Esophagus squamous epithelium (tissue), 5 donors: ENCODE data around the gene WWTR1. TPM values are rescaled to one million over a fixed set of nuclear protein-coding genes. Genes with fewer than 3 reads are reported as not detected.

Experiments used
- DNase-seq: peaks from one replicate; lab custom pipeline; 2025; lab: John Stamatoyannopoulos, UW
- H3K27ac ChIP-seq, 4 donors: fragments of 200-600 bp; sonication (generic); one replicate each; pipeline ENCODE4 v1.5.1; 2016 to 2019; ENCODE audit warnings: mild to moderate bottlenecking in 1 of 4
- H3K27me3 ChIP-seq, 4 donors: fragments of 200-600 bp; sonication (generic); 1 replicate in 3 of 4; 2 replicates in 1 of 4; pipeline versions ENCODE4 v1.5.1 to v1.6.0; 2017 to 2021; ENCODE audit warnings: antibody characterized with exemption in 1 of 4
- H3K36me3 ChIP-seq, 3 donors: fragments of 200-600 bp; sonication (generic); one replicate each; pipeline ENCODE4 v1.5.1; 2016 to 2019
- H3K4me1 ChIP-seq, 3 donors: fragments of 200-600 bp; sonication (generic); one replicate each; pipeline ENCODE4 v1.5.1; 2017 to 2019
- H3K4me3 ChIP-seq, 4 donors: fragments of 200-600 bp; sonication (generic); 1 replicate in 3 of 4; 2 replicates in 1 of 4; pipeline ENCODE4 v1.5.1; 2016 to 2019; ENCODE audit warnings: mild to moderate bottlenecking in 2 of 4, moderate library complexity in 1 of 4
- H3K9me3 ChIP-seq, 3 donors: fragments of 200-600 bp; sonication (generic); one replicate each; pipeline ENCODE4 v1.5.1; 2016 to 2019
- CTCF ChIP-seq, 6 experiments: fragments of 450-650 bp in 4 of 6; fragments of 200-600 bp in 2 of 6; sonication (generic) in 2 of 6; IDR thresholded peaks; one replicate each; pipeline ENCODE4 v1.5.1; 2016 to 2019; ENCODE audit warnings: antibody characterized with exemption in 6 of 6, mild to moderate bottlenecking in 4 of 6, moderate library complexity in 4 of 6
- POLR2A ChIP-seq, 4 donors: fragments of 450-650 bp; IDR thresholded peaks; one replicate each; pipeline ENCODE4 v1.6.1; 2017; ENCODE audit warnings: antibody characterized with exemption in 4 of 4, mild to moderate bottlenecking in 4 of 4, moderate library complexity in 3 of 4
- WGBS, 2 donors: methylation state at CpG; one replicate each; pipeline ENCODE4 v1.1.5; 2018; 5-methylcytosine and 5-hydroxymethylcytosine counted together
- intact Hi-C: fragments of 100-400 bp; cut with DNase I; formaldehyde crosslinking; loops from one replicate; pipeline ENCODE4 v1.15.0; 2022
- total RNA-seq, 4 donors: library from RNA; depleted of rRNA; stranded (reverse); fragments of >200 nt; gene quantifications; one replicate each; pipeline ENCODE4 v1.1.0, GENCODE V29; 2016
- donor health status: DM: yes; HTN: yes; CAD: no.

WWTR1 gene
- total RNA-seq, 4 donors from 2014 or later = 35.7 to 116 (median 39.6) TPM

DNA sequence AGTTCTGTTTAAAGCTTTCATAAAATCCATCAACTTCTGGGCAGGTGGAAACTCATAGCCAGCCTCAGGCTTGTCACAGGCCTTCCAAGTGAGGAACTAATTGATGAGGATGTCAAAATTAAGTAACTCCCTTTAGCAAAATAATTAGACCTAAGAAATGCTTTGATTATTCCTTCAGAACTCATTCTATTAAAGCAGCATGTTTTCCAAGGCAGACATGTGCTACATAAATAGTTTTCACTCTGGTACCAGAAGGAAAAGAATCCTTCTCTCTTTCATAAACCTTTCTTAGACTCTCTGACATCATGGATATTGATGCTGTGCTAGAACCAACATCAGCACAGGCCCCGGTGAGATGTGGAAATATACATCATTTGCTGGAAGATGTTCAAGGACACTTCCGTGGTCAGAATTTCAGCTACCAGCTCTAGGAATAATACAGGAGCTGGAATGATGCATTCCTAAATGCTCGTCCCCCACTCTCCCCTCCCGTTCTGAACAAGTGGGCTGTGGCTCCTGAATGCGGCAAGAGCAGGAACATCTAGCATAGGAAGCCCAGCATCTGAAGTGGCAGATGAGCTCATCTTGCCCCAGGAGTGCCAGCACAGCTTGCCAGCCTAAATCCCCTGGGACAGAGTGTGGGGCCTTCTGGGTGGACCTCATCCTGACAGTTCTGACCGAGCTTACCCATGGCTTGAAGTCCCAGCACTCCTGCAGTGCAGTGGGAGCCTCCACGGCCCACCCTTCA, 82.4 kb downstream of the WWTR1 start:
- Histone ChIP-seq H3K4me1 (peaks cover 30 to 97% (median 77%) of the 10 kb centered on the region in 3 donors), H3K27ac (peak overlapping the region; percentile 66 to 89 (median 78)), H3K27me3 (no peaks in the 10 kb centered on the region), H3K36me3 (peaks cover 0 to 12% (median 0%) of the 10 kb centered on the region in 3 donors), H3K4me3 (peak overlapping the region in 1 of 4 donors; percentile 27), H3K9me3 (no peaks in the 10 kb centered on the region)
- WGBS, 2 donors = 5 to 32% methylated on average over 3 to 4 of the region's 7 CpGs
- TF ChIP-seq POLR2A (IDR thresholded peaks at IDR 0.05) (no peak), CTCF (IDR thresholded peaks at IDR 0.05) (no peak)
- no peak for DNase-seq
- intact Hi-C loops = loop anchor here (10.0 kb wide), 1 partner anchor 79 kb away; the partner anchor contains the start of gene WWTR1

DNA sequence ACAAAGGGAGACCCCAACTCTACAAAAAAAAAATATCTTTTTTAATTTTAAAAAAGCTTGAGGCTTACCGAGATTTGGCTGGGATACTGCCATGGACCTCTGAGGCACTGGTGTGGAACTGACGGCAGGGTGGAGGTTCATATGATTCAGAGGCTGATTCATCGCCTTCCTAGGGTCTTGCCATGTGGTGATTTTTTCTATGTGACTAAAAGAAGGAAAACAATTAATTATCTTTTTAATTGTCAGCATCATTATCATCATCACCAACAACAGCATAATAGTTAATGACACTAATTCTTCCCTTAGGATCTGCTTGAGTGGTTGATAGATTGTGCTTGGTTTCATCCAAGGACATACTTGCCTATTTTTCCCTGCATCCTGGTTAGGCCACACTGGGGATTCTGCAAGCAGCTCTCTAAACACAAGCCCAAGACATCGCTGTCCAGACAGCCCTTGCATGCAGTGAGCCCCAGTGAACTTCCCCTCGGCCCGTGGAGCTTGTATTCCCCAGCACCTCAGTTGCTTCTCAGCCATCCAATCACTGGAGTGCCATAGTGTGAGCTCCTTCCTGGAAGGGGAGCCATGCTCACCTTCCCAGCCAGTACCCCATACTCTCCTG, 84.9 kb downstream of the WWTR1 start:
- TF ChIP-seq POLR2A (IDR thresholded peaks at IDR 0.05) (no peak), CTCF (IDR thresholded peaks at IDR 0.05) (no peak)
- Histone ChIP-seq H3K36me3 (peaks cover 0 to 23% (median 0%) of the 10 kb centered on the region in 3 donors), H3K4me1 (peaks cover 21 to 79% (median 54%) of the 10 kb centered on the region in 3 donors), H3K27me3 (no peaks in the 10 kb centered on the region), H3K9me3 (no peaks in the 10 kb centered on the region), H3K4me3 (no peak overlapping the region), H3K27ac (peak overlapping the region in 3 of 4 donors; percentile 59 to 81 (median 76))
- no peak for DNase-seq
- intact Hi-C loops = loop anchor here (10.0 kb wide), 1 partner anchor 82 kb away; the partner anchor contains the start of gene WWTR1
- 49 to 52% methylated on average over 6 of the region's 6 CpGs for WGBS, 2 donors

DNA sequence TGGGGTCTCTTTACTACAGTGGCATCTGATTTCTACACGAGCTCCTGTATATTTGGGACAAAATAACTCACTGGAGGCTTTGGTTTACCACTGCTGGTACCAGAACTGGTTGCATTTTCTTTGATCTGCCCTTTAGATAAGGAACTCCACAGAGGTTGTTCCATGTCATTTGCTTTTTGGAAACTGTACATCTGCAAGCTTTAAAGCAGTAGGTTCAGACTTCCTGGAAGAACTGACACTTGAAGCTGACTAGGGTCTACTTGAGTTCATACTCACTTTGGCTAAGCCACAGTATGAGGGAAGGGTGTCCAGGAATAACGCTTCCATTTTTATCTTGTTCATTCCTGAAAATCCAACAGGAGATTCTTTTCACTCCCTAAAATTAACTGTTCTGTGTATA, 86.4 kb downstream of the WWTR1 start:
- intact Hi-C loops = loop anchor here (10.0 kb wide), 1 partner anchor 83 kb away; the partner anchor contains the start of gene WWTR1
- Histone ChIP-seq H3K27ac (peak overlapping the region in 1 of 4 donors; percentile 44), H3K36me3 (peaks cover 0 to 23% (median 0%) of the 10 kb centered on the region in 3 donors), H3K9me3 (no peaks in the 10 kb centered on the region), H3K27me3 (no peaks in the 10 kb centered on the region), H3K4me1 (peaks cover 24 to 75% (median 47%) of the 10 kb centered on the region in 3 donors), H3K4me3 (no peak overlapping the region)
- no peak for DNase-seq
- WGBS, 2 donors = 75 to 76% methylated on average over 2 of the region's 2 CpGs
- TF ChIP-seq CTCF (IDR thresholded peaks at IDR 0.05) = no peak
- no peak for TF ChIP-seq POLR2A (IDR thresholded peaks at IDR 0.05)

- intact Hi-C loops = loop anchor here (10.0 kb wide), 1 partner anchor 85 kb away; the partner anchor contains the start of gene WWTR1
- Histone ChIP-seq H3K36me3 (peaks cover 0 to 23% (median 0%) of the 10 kb centered on the region in 3 donors), H3K27me3 (no peaks in the 10 kb centered on the region), H3K4me1 (peaks cover 15 to 64% (median 36%) of the 10 kb centered on the region in 3 donors), H3K4me3 (no peak overlapping the region), H3K9me3 (no peaks in the 10 kb centered on the region), H3K27ac (no peak overlapping the region)
- WGBS, 2 donors = 83 to 90% methylated on average over 8 of the region's 8 CpGs
- TF ChIP-seq POLR2A (IDR thresholded peaks at IDR 0.05) = no peak
- TF ChIP-seq CTCF (IDR thresholded peaks at IDR 0.05) = no peak
- DNase-seq = no peak
Observed at GRCh38 chr3:149570016-149570415, 87.8 kb downstream of the WWTR1 start.
